Stimulated activated CD4-positive, alpha-beta T cell treated with anti-CD3 and anti-CD28 coated beads, Interleukin-1b, Interleukin-23, amount 100 ng/mL, for 4 hours (primary cell): ENCODE measurements around the gene AGXT2.
"Not testable (repeated sequence)": the region's sequence is repeated elsewhere in the genome, so short reads cannot be mapped to it uniquely, and the experiment has no call there.

Experiments used
- DNase-seq, 2 donors: peaks; one replicate each; pipeline ENCODE4 v3.0.0-alpha.2; 2020; ENCODE audit warnings: low read depth in 2 of 2

The AGXT2 gene

DNA sequence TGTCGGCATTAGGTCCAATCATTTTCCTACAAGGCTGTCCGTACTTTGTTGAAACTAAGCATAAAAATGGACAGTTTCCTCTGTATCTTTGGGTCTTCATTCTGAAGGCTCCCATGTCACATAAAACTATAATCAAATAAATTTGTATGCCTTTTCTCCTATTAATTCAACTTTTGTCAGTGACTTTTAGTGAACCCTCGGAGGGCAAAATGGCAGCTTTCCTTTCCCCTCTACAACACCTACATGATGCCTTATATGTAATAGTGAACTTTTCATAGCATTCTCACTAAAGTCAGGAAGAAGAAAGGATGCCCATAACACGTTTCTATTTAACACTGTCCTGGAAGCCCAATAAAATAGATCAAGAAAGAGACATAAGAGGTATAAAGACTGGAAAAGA is 5.1 kb upstream of the AGXT2 start:
- no peak for DNase-seq

DNA sequence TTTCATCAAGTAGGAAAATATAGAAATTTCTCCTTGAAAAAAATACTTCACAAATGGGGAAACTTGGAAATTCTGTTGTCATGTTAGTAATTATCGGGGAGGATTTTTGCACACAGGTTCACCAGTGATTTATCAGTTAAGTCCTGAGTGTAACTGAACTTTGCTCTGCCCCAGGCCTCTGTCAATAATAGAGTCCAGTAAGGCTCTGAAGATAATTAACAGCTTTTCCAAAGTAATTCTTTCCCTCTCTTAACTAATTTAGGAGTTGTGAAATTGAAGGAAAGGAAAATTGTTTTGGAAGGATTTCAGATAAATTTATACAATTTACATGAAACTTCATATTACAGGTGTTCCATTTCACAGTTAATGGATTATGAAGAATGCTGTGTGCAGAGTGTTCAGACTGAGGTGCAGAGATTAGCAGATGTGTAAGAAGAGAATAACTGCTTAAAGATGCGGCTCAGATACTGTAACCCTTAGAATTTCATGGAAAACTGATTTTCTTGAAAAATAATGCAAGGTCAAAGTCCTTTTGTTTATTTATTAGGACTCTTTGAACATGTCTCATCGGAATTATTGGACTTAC is 2.9 kb upstream of the AGXT2 start:
- no peak for DNase-seq

- no peak for DNase-seq
These were observed 1.2 kb upstream of the AGXT2 start for GRCh38 chr5:35048910-35049309.

GRCh38 chr5:35046774-35047173 is 975 bp downstream of the AGXT2 start:
- no peak for DNase-seq

- DNase-seq: no peak
These were observed 2.5 kb downstream of the AGXT2 start for GRCh38 chr5:35045280-35045679.

DNA sequence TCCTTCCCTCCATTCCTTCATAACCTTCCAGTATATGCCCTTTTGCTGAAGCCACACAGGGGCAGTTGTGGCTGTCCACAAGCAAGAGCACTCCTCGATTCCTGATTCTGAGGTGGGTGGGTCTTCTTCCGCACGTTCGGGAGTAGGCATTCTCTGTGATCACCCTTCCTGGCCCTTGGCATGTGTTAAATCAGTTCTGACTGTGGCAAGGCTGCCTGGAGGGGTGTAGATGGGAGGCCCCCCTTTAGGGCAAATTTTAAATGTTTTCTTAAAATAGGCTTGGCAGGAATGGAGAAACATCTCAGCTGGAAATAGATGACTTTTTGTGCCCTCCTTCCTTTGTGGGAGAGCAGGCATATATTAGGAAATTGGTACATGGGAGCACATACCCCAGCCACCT is 3.1 kb downstream of the AGXT2 start:
- no peak for DNase-seq

GRCh38 chr5:35042781-35043180 is 5.0 kb downstream of the AGXT2 start:
- no peak for DNase-seq

- DNase-seq: no peak
These were observed 6.5 kb downstream of the AGXT2 start for GRCh38 chr5:35041261-35041660.

GRCh38 chr5:35038891-35039290 is 8.9 kb downstream of the AGXT2 start:
- DNase-seq: no peak

GRCh38 chr5:35036536-35036935 is 11.2 kb downstream of the AGXT2 start:
- DNase-seq: no peak

- not testable (repeated sequence) for DNase-seq
These were observed 11.8 kb downstream of the AGXT2 start for GRCh38 chr5:35035929-35036328.

DNA sequence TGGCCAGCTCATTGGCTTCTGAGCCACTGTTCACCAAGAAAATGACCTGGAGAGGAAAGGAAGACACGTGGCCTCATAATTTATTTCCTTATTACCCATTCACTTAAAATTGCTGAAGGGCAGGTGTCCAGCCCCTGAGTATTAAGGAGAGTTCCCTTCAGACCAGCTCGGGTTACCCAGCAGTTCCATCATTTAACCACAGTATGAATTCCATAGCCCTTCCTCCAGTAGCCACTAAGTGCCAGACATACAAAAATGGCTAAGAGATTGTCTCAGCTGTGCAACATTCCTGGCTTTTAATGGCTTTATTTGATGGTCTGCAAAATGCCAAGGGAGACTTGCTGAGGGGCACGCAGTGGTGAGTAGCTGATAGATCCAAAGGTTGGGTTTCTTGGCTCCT is 12.5 kb downstream of the AGXT2 start:
- no peak for DNase-seq

- DNase-seq: no peak
These were observed 15.4 kb downstream of the AGXT2 start for GRCh38 chr5:35032356-35032755.

GRCh38 chr5:35031276-35031675 is 16.5 kb downstream of the AGXT2 start:
- DNase-seq: no peak

GRCh38 chr5:35030426-35031100 is 17.2 kb downstream of the AGXT2 start:
- DNase-seq: no peak

DNA sequence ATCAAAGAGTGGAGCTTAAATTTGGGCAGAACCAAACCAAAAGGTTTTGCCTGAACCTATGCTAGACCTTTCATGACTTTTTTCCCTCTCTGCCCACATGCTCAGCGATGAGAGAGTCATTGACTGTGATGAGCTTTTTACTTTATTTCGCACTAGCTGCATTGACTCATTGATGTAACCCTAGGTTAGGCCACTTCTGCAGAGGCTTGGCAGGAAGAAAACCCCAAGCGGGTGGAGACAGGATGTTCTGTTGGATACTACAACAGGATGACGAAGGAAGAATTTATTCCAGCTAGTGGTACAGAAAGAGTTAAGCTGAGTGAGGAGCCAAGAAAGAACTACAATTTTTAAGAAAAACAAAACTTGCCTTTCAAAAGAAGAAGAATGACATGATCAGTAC is 18.4 kb downstream of the AGXT2 start:
- DNase-seq: no peak

DNA sequence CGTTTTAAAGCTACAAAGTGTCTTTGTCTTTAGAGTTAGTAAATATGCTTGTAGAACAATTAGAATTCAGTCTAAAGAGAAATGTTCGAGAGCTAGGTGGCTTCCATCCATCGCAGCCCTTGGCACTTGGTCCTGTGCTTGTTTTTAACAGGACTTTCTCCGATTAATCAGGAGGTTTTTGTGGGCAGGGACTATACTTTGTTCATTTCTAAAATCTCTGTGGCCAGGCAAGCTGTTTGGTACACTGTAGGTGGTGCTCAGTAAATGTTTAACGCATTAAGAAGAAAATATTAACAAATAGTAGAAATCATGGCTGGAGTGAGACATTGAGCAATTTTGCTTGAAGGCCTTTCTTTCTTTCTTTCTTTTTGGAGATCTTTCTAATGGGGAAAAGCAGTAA is 20.8 kb downstream of the AGXT2 start:
- no peak for DNase-seq

- DNase-seq: no peak
These were observed 21.4 kb downstream of the AGXT2 start for GRCh38 chr5:35026280-35026840.

GRCh38 chr5:35024911-35025510 is 22.7 kb downstream of the AGXT2 start:
- no peak for DNase-seq

- DNase-seq: no peak
These were observed 24.2 kb downstream of the AGXT2 start for GRCh38 chr5:35023391-35024178.

DNA sequence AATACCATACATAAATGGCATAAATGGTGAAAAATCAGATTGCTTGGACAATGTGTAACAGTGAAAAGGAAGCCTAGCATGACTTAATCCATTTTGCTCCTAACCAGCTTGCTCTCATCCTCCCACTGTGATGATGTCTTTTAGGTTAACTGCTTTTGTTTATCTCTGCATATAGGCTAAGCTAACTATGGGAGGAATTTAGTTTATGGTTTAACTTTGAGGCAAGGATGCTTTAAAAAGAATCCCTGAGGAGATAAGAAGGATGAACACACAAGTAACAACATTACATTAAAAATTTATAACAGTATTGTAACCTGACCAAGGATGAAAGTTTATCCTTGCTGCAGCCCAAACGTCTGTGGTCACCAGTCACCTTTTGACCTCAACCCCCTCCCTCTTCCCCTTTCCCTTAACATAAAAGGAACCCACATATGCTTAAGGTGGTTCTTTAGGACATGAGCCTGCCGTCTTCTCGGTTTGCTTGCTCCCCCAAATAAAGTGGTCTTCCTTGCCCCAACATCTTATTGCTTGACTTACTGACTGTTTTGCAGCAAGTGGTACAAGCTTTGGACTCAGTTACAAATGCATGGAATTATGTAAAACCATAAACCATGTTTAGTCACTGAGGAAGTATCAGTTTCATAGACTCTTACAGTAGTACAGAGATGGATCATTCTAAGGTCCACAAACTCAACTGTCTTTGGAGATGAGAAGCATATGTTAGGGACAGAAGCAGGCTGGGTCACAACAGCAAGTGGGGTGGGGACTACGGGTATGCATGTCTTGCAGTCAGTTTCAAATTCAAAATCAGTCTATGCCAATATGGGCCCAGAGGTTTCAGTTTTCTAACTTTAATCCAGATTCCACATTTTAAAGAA is 31.3 kb downstream of the AGXT2 start:
- DNase-seq: no peak
